IgD-negative memory B cell (primary cell): ENCODE data around the gene CREG2. TPM values are rescaled to one million over a fixed set of nuclear protein-coding genes. Genes with fewer than 3 reads are reported as not detected.
"Not testable (repeated sequence)": the region's sequence is repeated elsewhere in the genome, so short reads cannot be mapped to it uniquely, and the experiment has no call there.

ENCODE experiments used
- H3K27ac Mint-ChIP-seq, 3 donors: one replicate each; pipeline ENCODE4 v1.8.0; 2020 to 2022; ENCODE audit warnings: mild to moderate bottlenecking in 3 of 3, mixed read lengths in 3 of 3, moderate library complexity in 1 of 3
- H3K27me3 Mint-ChIP-seq: one replicate; pipeline ENCODE4 v1.8.0; 2021; ENCODE audit warnings: mixed read lengths
- H3K36me3 Mint-ChIP-seq: one replicate; pipeline ENCODE4 v1.8.0; 2020; ENCODE audit warnings: mild to moderate bottlenecking, mixed read lengths
- H3K4me1 Mint-ChIP-seq, 3 donors: one replicate each; pipeline ENCODE4 v1.8.0; 2020 to 2022; ENCODE audit warnings: mixed read lengths in 3 of 3, mild to moderate bottlenecking in 1 of 3
- H3K4me3 Mint-ChIP-seq, 4 donors: one replicate each; pipeline ENCODE4 v1.8.0; 2020 to 2022; ENCODE audit warnings: mild to moderate bottlenecking in 4 of 4, mixed read lengths in 4 of 4, moderate library complexity in 3 of 4
- H3K9me3 Mint-ChIP-seq, 3 donors: one replicate each; pipeline ENCODE4 v1.8.0; 2020 to 2021; ENCODE audit warnings: mixed read lengths in 3 of 3, mild to moderate bottlenecking in 1 of 3
- polyA plus RNA-seq: library from polyadenylated mRNA; unstranded; fragments of 300-500 nt; fragmentation: Illumina TruSeq; gene quantifications from one replicate; pipeline ENCODE4 v1.2.3, GENCODE V29; 2021

Gene CREG2
- polyA plus RNA-seq, 1 donor from 2014 or later: 0.06 TPM

DNA sequence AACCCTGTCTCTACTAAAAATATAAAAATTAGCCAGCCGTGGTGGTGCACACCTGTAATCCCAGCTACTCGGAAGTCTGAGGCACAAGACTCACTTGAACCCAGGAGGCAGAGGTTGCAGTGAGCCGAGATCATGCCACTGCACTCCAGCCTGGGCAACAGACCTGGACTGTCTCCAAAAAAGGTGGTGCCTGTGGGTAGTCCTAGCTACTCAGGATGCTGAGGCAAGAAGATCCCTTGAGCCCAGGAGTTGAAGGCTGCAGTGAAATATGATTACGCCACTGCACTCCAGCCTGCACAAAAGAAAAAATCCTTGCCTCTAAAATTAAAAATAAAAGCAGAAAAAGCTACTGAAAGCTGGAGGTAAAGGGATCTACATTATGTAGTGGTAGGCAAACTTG is 34.7 kb downstream of the CREG2 start:
- H3K27me3 Mint-ChIP-seq, H3K4me3 Mint-ChIP-seq, H3K27ac Mint-ChIP-seq, H3K4me1 Mint-ChIP-seq, H3K36me3 Mint-ChIP-seq, H3K9me3 Mint-ChIP-seq: not testable (repeated sequence)

DNA sequence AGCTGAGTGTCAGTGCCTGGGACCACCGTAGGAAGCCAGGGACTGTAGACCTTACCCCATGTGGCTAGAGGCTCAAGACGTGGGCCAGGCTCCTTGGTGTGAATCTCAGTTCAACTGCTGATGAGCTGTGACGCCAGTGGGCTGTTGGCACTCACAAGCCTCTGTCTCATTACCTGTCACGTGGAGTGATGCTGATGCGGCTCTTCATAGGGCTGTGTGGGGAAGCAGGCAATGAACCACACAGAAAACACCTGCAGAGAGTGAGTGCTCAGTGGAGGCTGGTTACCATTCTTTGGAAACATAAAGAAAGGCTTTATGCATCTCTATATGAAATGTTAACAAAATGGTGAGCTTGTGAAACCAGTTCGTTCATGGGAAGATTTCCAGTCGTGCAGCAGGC is 36.1 kb downstream of the CREG2 start:
- no peaks in the 10 kb centered on the region for H3K9me3 Mint-ChIP-seq
- H3K4me1 Mint-ChIP-seq: peaks cover 4 to 7% (median 7%) of the 10 kb centered on the region in 3 donors
- H3K27me3 Mint-ChIP-seq: peaks cover 4% of the 10 kb centered on the region
- no peak overlapping the region for H3K4me3 Mint-ChIP-seq
- no peaks in the 10 kb centered on the region for H3K36me3 Mint-ChIP-seq
- no peak overlapping the region for H3K27ac Mint-ChIP-seq

DNA sequence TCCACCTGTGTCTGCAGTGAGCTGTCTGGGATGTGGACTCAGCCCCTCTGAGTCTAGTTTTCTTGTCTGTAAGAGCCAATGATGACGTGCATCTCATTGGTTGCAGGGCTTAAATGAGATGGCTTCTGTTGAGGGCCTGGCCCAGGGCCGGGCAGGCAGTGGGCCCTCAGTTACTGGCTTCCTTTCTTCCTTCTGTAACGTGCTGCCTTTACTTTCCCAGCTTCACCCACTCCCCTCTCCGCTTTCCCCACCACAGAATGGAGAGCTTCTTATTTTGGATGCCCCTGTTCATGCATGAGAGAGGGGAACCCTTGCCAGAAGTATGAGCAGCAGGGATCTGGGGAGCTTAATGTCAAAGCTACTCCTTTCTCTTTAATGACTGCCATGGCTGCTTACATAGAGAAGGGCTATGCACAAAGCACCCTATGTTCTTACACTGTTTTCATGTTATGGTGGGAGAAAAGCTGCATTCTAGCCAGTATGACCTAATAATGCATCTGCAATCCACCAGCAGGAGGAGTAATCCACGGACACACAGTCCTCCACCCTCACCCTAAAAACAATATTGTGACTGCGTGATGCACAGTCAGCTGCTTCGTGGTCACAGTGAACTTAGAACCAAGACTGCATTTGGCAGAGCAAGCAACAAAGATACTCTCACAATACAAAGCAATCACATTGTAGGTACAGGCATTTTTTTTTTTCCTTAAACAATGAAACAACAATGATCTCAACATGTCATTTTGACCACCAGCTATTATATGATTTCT is 37.2 kb downstream of the CREG2 start:
- H3K9me3 Mint-ChIP-seq: no peaks in the 10 kb centered on the region
- no peaks in the 10 kb centered on the region for H3K36me3 Mint-ChIP-seq
- no peak overlapping the region for H3K27ac Mint-ChIP-seq
- peaks cover 4% of the 10 kb centered on the region for H3K27me3 Mint-ChIP-seq
- peak overlapping the region in 1 of 4 donors; percentile 51 for H3K4me3 Mint-ChIP-seq
- H3K4me1 Mint-ChIP-seq: peaks cover 4 to 7% (median 7%) of the 10 kb centered on the region in 3 donors

DNA sequence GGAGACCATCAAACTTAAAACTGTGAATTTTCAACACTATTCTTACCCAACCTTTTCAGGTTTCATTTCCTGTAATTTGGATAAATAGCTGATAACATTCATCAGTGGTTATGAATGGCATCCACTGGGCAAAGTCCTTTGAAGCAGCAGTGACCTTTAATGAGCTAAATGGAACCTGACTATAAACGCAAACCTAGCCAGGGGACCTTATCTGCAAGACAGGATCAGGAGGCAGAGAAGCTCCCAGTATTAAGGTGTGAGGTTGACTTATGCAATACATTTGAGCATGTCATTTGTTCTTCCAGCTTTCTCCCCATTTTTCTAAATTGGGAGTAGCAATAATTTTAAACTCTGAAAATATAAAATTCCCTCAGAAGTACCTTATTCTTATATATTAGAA is 38.4 kb downstream of the CREG2 start:
- Mint-ChIP-seq H3K36me3 (no peaks in the 10 kb centered on the region), H3K27ac (no peak overlapping the region), H3K9me3 (no peaks in the 10 kb centered on the region), H3K4me3 (no peak overlapping the region), H3K27me3 (peaks cover 4% of the 10 kb centered on the region), H3K4me1 (peaks cover 4 to 9% (median 7%) of the 10 kb centered on the region in 3 donors)

DNA sequence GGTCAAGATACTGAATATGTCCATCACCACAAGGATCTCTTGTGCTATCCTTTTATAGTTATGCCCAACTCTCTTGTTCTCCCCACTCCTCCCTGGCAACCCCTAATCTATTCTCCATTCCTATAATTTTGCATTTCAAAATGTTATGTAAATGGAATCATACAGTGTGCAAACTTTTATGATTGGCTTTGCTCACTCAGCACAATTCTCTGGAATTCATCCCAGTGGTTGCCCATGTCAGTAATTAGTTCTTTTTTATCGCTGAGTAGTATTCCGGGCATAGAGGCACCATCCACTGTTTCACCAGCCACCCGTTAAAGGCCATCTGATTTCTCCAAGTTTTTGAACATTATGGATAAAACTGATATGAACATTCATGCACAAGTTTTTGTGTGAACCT is 40.4 kb downstream of the CREG2 start:
- H3K36me3 Mint-ChIP-seq: no peaks in the 10 kb centered on the region
- H3K4me1 Mint-ChIP-seq: peaks cover 7 to 13% (median 12%) of the 10 kb centered on the region in 3 donors
- H3K27ac Mint-ChIP-seq: no peak overlapping the region
- H3K27me3 Mint-ChIP-seq: peaks cover 6% of the 10 kb centered on the region
- no peak overlapping the region for H3K4me3 Mint-ChIP-seq
- no peaks in the 10 kb centered on the region for H3K9me3 Mint-ChIP-seq

DNA sequence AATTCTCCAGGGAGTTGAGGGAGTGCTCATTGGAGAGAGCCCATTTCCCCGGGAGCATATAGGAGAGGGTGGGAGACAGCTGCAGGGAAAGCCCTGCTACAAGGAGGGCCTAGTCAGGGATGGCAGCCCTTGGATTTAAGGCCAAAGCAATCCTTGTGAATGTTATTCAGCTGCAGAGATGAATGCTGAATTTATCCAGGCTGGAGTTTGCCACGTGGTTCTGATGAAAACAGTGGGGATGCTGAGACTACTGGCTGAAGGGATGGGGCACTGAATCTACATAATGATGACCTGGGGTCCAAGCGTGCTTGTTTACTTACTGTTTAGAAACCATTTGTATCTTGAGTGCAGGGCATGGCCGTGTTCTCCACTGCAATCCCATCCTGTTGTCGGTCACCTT is 43.2 kb downstream of the CREG2 start:
- H3K27me3 Mint-ChIP-seq: peaks cover 5% of the 10 kb centered on the region
- no peaks in the 10 kb centered on the region for H3K9me3 Mint-ChIP-seq
- no peak overlapping the region for H3K4me3 Mint-ChIP-seq
- no peak overlapping the region for H3K27ac Mint-ChIP-seq
- H3K36me3 Mint-ChIP-seq: no peaks in the 10 kb centered on the region
- H3K4me1 Mint-ChIP-seq: peaks cover 7 to 11% (median 11%) of the 10 kb centered on the region in 3 donors

DNA sequence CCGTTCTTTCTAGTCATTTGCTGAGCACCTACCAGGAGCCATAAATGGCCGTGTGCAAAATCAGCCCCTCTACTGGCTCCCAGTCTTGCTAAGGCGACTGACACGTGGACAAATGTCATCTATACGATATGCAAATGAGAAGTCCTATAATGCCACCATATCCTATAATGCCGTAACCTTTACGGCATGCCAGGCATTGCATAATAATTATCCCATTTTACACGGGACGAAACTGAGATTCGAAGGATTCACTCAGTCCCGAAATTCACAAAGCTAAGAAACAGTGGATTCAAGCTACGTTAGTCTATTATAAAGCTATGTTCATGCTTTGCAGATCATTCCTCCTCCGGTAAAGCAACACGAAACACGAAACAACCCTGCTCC is 44.7 kb downstream of the CREG2 start:
- Mint-ChIP-seq H3K36me3 (no peaks in the 10 kb centered on the region), H3K27me3 (peaks cover 8% of the 10 kb centered on the region), H3K27ac (no peak overlapping the region), H3K4me1 (peaks cover 7 to 11% (median 9%) of the 10 kb centered on the region in 3 donors), H3K9me3 (no peaks in the 10 kb centered on the region), H3K4me3 (no peak overlapping the region)

DNA sequence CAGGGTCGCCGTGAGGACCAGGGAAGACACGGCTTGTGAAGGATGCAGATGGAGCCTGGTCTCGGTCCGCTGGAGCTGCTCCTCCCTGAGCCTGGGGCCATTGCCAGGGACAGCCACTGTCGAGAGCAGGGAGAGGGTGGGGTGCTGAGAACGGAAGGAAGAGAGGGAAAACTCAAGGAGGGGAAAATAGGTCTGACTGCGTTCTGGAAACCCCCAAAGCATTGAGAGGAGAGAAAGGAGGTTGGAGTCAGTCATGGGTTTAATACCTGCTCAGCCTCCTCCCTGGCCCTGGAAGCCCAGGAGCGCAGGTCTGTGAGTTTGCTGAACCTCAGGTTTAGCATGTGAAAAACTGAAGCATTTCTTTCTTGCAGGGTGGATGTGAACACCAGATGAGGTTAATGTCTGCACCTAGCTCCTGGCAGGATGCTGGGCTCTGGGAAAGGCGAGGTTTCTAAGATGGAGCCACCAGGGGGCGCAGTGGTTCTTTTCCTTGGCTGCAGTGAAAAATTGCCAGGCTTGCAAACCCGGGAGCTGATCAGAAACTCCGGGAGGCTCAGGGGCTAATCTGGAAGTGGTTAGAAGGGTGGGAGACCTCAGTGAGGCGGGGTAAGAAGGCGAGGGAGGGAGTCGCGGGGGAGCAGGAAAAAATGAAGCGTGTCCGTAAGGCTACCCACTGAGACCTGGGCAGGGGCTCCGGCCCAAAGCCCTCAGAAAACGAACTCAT is 45.2 kb downstream of the CREG2 start:
- peak overlapping the region in 1 of 4 donors; percentile 70 for H3K4me3 Mint-ChIP-seq

DNA sequence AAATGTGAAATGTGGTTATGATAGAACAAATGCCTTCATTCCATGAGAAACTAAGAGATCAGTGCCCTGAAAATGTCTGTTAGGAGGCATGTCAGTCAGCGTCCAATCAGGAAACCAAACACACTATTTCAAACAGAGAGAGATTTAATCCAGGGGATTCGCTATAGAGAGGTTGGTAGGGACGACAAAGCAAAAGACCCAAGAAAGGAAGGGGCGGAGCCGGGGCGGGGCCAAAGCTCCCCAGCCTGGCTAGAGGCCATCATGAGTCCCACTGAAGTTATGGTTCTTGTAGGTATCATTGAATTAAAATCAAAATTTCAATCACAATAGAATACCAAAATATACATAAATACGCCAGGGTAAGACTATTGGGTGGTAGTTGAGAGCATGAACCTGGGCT is 45.9 kb downstream of the CREG2 start:
- peaks cover 7 to 11% (median 9%) of the 10 kb centered on the region in 3 donors for H3K4me1 Mint-ChIP-seq
- H3K9me3 Mint-ChIP-seq: no peaks in the 10 kb centered on the region
- peak overlapping the region in 2 of 4 donors; percentile 3 to 70 for H3K4me3 Mint-ChIP-seq
- H3K27me3 Mint-ChIP-seq: peaks cover 13% of the 10 kb centered on the region
- peak overlapping the region in 1 of 3 donors; percentile 57 for H3K27ac Mint-ChIP-seq
- H3K36me3 Mint-ChIP-seq: no peaks in the 10 kb centered on the region

More for the DNA sequence above, 45.2 kb downstream of the CREG2 start:
- Mint-ChIP-seq H3K27ac (peak overlapping the region in 1 of 3 donors; percentile 57), H3K36me3 (no peaks in the 10 kb centered on the region), H3K27me3 (peaks cover 12% of the 10 kb centered on the region), H3K9me3 (no peaks in the 10 kb centered on the region), H3K4me1 (peaks cover 7 to 11% (median 9%) of the 10 kb centered on the region in 3 donors)

DNA sequence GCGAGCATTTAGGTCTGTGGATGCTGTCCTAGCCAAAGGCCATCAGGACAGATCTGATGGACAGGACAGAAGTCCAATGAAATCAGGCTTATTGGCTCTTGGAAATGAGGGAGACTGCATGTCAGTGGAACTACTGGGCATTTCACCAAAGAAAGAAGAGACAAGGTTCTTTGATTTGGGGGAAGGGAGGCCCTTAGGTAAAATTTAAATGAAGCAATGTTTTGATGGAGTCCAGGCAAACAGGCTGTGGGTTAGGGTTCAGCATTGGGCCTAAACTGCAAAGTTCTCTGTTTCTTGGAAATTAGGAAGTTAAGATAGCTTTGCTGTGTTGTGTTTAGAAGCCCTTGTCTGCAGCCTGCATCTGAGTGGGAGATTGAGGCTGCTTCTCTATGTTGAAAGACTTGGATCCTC is 47.2 kb downstream of the CREG2 start:
- H3K4me1 Mint-ChIP-seq: peaks cover 7 to 11% (median 9%) of the 10 kb centered on the region in 3 donors
- H3K27me3 Mint-ChIP-seq: peaks cover 13% of the 10 kb centered on the region
- no peaks in the 10 kb centered on the region for H3K9me3 Mint-ChIP-seq
- no peaks in the 10 kb centered on the region for H3K36me3 Mint-ChIP-seq
- no peak overlapping the region for H3K27ac Mint-ChIP-seq
- no peak overlapping the region for H3K4me3 Mint-ChIP-seq

DNA sequence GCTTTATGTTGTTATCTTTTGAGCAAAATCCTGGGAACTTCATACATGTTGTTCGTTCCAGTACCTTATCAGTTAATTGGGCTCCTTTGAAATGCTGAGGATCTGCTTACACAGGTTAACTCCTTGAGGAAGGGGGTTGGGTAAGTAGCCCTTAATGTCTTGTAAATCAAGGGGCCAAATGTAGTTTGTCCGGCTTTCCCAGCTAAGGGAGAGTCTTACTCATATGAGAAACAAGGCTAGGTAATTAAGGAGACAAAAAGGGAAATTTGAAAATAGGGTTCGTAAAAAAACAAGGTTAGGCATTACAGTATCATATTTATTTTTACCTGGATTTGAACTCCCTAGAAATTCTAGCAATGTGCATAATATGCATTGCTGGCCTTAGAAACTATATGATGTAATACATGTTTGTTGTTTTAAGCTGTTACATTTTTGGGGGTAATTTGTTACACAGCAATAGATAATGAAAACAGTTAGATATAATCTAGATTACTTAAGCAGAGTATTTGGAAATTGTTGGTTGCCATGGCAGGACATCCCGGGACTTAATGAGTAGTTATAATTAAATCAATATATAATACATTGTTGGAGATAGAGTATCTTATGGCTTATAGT is 47.9 kb downstream of the CREG2 start:
- H3K27me3 Mint-ChIP-seq: peaks cover 13% of the 10 kb centered on the region
- H3K27ac Mint-ChIP-seq: no peak overlapping the region
- peaks cover 7 to 11% (median 9%) of the 10 kb centered on the region in 3 donors for H3K4me1 Mint-ChIP-seq
- H3K4me3 Mint-ChIP-seq: no peak overlapping the region
- H3K36me3 Mint-ChIP-seq: no peaks in the 10 kb centered on the region
- no peaks in the 10 kb centered on the region for H3K9me3 Mint-ChIP-seq

DNA sequence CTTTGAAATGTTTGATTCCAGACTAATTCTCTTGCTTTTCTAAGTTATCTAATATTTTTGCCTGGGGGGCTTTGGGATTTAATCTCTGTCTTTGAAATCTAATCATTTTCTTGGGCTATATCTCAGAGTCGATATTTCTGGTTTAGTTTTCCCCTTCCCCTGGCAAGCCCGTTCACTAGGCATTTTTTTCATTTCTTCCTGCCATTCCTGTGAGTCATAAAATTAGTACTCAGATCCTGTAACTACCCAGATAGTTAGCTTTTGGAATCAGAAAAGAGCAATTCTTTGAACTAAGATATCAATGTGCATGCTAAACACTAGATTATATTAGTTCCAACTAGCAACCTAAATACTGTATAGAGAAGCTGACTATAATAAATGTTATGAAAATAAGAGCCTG is 49.4 kb downstream of the CREG2 start:
- H3K9me3 Mint-ChIP-seq: no peaks in the 10 kb centered on the region
- H3K36me3 Mint-ChIP-seq: no peaks in the 10 kb centered on the region
- no peak overlapping the region for H3K27ac Mint-ChIP-seq
- peaks cover 7 to 11% (median 7%) of the 10 kb centered on the region in 3 donors for H3K4me1 Mint-ChIP-seq
- no peak overlapping the region for H3K4me3 Mint-ChIP-seq
- H3K27me3 Mint-ChIP-seq: peaks cover 13% of the 10 kb centered on the region

DNA sequence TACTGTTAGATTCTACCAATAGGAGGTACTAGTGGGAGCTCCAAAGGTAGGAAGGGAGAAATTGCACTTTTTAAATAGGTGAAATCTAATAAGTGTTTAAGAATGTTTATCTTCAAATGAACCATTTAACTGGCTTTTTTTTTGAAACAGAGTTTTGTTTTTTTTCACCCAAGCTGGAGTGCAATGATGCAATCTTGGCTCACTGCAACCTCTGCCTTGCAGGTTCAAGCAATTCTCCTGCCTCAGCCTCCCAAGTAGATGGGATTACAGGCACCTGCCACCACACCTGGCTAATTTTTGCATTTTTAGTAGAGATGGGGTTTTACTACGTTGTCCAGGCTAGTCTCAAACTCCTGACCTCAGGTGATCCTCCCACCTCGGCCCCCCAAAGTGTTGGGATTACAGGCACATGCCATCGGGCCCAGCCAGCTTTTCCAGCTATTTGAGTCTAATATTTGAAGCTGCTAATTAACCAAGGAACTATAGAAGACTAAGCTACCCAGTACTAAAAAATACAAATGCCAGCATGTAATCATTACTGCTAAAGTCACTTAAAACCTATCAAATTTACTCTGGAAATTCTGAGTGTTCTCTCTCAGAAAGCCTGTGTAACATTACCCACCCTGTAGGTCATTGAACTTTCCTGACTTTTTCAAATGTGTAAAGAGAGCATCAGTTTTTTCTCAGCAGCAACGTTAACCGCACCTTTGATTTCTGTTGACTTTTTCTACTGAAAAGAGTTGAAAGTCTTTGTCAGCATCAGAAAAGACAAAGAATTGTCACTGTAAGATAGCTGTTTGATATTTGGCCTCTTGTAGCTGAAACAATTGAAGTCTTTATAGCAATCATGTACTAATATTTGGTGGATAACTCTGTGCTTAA is 54.2 kb downstream of the CREG2 start:
- no peaks in the 10 kb centered on the region for H3K9me3 Mint-ChIP-seq
- no peaks in the 10 kb centered on the region for H3K36me3 Mint-ChIP-seq
- H3K4me3 Mint-ChIP-seq: no peak overlapping the region
- H3K27ac Mint-ChIP-seq: no peak overlapping the region
- peaks cover 1 to 6% (median 2%) of the 10 kb centered on the region in 3 donors for H3K4me1 Mint-ChIP-seq
- H3K27me3 Mint-ChIP-seq: peaks cover 7% of the 10 kb centered on the region

DNA sequence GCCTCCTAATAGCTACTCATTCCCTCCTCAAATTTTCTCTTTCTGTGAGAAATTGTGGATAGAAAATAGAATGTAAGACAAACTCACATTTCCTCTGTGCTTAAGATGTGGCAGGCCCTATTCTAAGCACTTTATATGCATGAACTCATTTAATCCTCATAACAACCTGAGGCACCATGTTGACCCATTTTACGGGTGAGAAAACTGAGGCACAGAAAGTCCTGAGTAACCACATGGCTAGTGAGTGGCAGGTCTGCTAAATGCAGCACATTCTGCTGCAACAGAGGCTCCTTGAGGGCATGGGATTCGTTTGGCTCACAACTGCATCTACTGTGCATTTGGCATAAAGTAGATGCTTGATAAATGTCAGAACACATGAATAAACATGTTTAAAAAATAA is 56.1 kb downstream of the CREG2 start:
- H3K4me3 Mint-ChIP-seq: no peak overlapping the region
- H3K4me1 Mint-ChIP-seq: peaks cover 1 to 6% (median 2%) of the 10 kb centered on the region in 3 donors
- no peak overlapping the region for H3K27ac Mint-ChIP-seq

More for the DNA sequence above, 56.1 kb downstream of the CREG2 start:
- no peaks in the 10 kb centered on the region for H3K9me3 Mint-ChIP-seq
- no peaks in the 10 kb centered on the region for H3K36me3 Mint-ChIP-seq
- no peaks in the 10 kb centered on the region for H3K27me3 Mint-ChIP-seq
